ENCODE measurements around the gene SLC2A4. TPM values are rescaled to one million over a fixed set of nuclear protein-coding genes. Genes with fewer than 3 reads are reported as not detected.

SLC2A4 gene
- total and polyA plus RNA-seq, 2 donors (not counting 1 experiment from before 2014, with no cell fraction given), result under 0.01 to 0.19 TPM

DNA sequence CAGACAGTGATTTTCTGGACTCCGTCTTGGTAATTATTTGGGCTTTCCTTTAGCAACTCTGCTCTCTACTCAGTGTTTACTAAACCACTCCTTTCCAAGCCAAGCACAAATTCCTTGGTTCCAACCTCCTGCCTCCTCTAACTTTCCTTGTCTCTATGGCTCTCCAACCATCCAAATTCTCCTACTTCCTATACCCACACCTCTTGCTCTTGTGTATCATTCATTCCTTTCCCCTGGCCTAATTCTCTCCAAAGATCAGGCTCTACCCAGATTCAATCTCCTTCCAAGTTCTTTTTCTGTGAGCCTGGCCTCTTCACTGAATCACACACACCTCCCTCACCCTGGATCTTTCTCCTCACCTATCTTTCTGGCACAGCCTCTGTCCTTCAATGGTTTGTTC, 46.5 kb downstream of the SLC2A4 start:
- Histone ChIP-seq H3K9ac (ENCODE audit: insufficient read depth, low read length) (no peak overlapping the region), H3K4me3 (replicated peaks in 1 of 4; ENCODE audit: control extremely low read depth in 1 of 4, insufficient read depth in 1 of 4, low read depth in 3 of 4, low read length in 4 of 4) (peak overlapping the region in 3 of 4 experiments; percentile 54 to 88 (median 86)), H4K20me1 (ENCODE audit: control insufficient read depth, extremely low read depth, insufficient read depth, low read length) (no peaks in the 10 kb centered on the region), H3K36me3 (ENCODE audit: control insufficient read depth, insufficient read depth, low read length) (peaks cover 14% of the 10 kb centered on the region), H2AFZ (ENCODE audit: low read length) (no peak overlapping the region), H3K9me3 (ENCODE audit: control insufficient read depth, insufficient read depth, low read depth, low read length) (no peaks in the 10 kb centered on the region), H3K4me1 (ENCODE audit: control insufficient read depth, extremely low read depth, insufficient read depth, low read length) (no peaks in the 10 kb centered on the region), H3K27ac (ENCODE audit: insufficient read depth, low read length) (no peak overlapping the region), H3K4me2 (ENCODE audit: extremely low read depth, insufficient read depth, low read length) (peak overlapping the region; percentile 66), H3K79me2 (ENCODE audit: control insufficient read depth, insufficient read depth, low read length) (peaks cover 6% of the 10 kb centered on the region), H3K27me3 (ENCODE audit: control insufficient read depth, insufficient read depth, low read length) (peaks cover 7% of the 10 kb centered on the region)
- no peak for DNase-seq (ENCODE audit: low read depth in 2 of 2)
- no peak for TF ChIP-seq CTCF (conservative IDR thresholded peaks at IDR 0.05 in 1 of 2, IDR thresholded peaks at IDR 0.05 in 1 of 2; ENCODE audit: low read depth in 1 of 2, low read length in 2 of 2)
- no peak for TF ChIP-seq EZH2 (IDR thresholded peaks at IDR 0.05; ENCODE audit: low read length, missing control alignments)

GRCh38 chr17:7328840-7329373, 47.4 kb downstream of the SLC2A4 start, which contains the start of gene NEURL4:
Gene NEURL4, minus strand, starts transcription at chr17:7329335. Its CDS starts 23 bp downstream, at chr17:7329312.
- no peak for TF ChIP-seq EZH2 (IDR thresholded peaks at IDR 0.05; ENCODE audit: low read length, missing control alignments)
- TF ChIP-seq CTCF (conservative IDR thresholded peaks at IDR 0.05 in 1 of 2, IDR thresholded peaks at IDR 0.05 in 1 of 2; ENCODE audit: low read depth in 1 of 2, low read length in 2 of 2), result peak in 1 of 2 donors; percentile 12
- H3K36me3 ChIP-seq (ENCODE audit: control insufficient read depth, insufficient read depth, low read length), result peaks cover 6% of the 10 kb centered on the region
- peak within 1 kb of the TSS; percentile 54 to 93 (median 83) for H3K4me3 ChIP-seq (replicated peaks in 1 of 4; ENCODE audit: control extremely low read depth in 1 of 4, insufficient read depth in 1 of 4, low read depth in 3 of 4, low read length in 4 of 4)
- H4K20me1 ChIP-seq (ENCODE audit: control insufficient read depth, extremely low read depth, insufficient read depth, low read length), result no peaks in the 10 kb centered on the region
- H3K9me3 ChIP-seq (ENCODE audit: control insufficient read depth, insufficient read depth, low read depth, low read length), result no peaks in the 10 kb centered on the region
- no peaks in the 10 kb centered on the region for H3K4me1 ChIP-seq (ENCODE audit: control insufficient read depth, extremely low read depth, insufficient read depth, low read length)
- peak within 1 kb of the TSS; percentile 72 for H3K27ac ChIP-seq (ENCODE audit: insufficient read depth, low read length)
- peaks cover 6% of the 10 kb centered on the region for H3K79me2 ChIP-seq (ENCODE audit: control insufficient read depth, insufficient read depth, low read length)
- peak within 1 kb of the TSS; percentile 97 for H3K4me2 ChIP-seq (ENCODE audit: extremely low read depth, insufficient read depth, low read length)
- H2AFZ ChIP-seq (ENCODE audit: low read length), result peak within 1 kb of the TSS; percentile 97
- peak in 1 of 2 donors; percentile 16 for DNase-seq (ENCODE audit: low read depth in 2 of 2)
- peak within 1 kb of the TSS; percentile 70 for H3K9ac ChIP-seq (ENCODE audit: insufficient read depth, low read length)
- H3K27me3 ChIP-seq (ENCODE audit: control insufficient read depth, insufficient read depth, low read length), result peaks cover 7% of the 10 kb centered on the region

GRCh38 chr17:7329374-7329996, 48.0 kb downstream of the SLC2A4 start:
- Histone ChIP-seq H4K20me1 (ENCODE audit: control insufficient read depth, extremely low read depth, insufficient read depth, low read length) (no peaks in the 10 kb centered on the region), H3K4me3 (replicated peaks in 1 of 4; ENCODE audit: control extremely low read depth in 1 of 4, insufficient read depth in 1 of 4, low read depth in 3 of 4, low read length in 4 of 4) (peak overlapping the region; percentile 54 to 93 (median 83)), H3K27me3 (ENCODE audit: control insufficient read depth, insufficient read depth, low read length) (peaks cover 7% of the 10 kb centered on the region), H3K4me2 (ENCODE audit: extremely low read depth, insufficient read depth, low read length) (peak overlapping the region; percentile 80), H3K9ac (ENCODE audit: insufficient read depth, low read length) (peak overlapping the region; percentile 70), H3K9me3 (ENCODE audit: control insufficient read depth, insufficient read depth, low read depth, low read length) (no peaks in the 10 kb centered on the region), H3K36me3 (ENCODE audit: control insufficient read depth, insufficient read depth, low read length) (peaks cover 4% of the 10 kb centered on the region), H3K27ac (ENCODE audit: insufficient read depth, low read length) (peak overlapping the region; percentile 72), H3K4me1 (ENCODE audit: control insufficient read depth, extremely low read depth, insufficient read depth, low read length) (no peaks in the 10 kb centered on the region), H3K79me2 (ENCODE audit: control insufficient read depth, insufficient read depth, low read length) (peaks cover 6% of the 10 kb centered on the region), H2AFZ (ENCODE audit: low read length) (peak overlapping the region; percentile 97)
- TF ChIP-seq EZH2 (IDR thresholded peaks at IDR 0.05; ENCODE audit: low read length, missing control alignments), result no peak
- no peak for TF ChIP-seq CTCF (conservative IDR thresholded peaks at IDR 0.05 in 1 of 2, IDR thresholded peaks at IDR 0.05 in 1 of 2; ENCODE audit: low read depth in 1 of 2, low read length in 2 of 2)
- DNase-seq (ENCODE audit: low read depth in 2 of 2), result peak; percentile 99 to 100
